Muscle layer of colon (tissue), 2 donors: ENCODE data around the gene ZNF560.
A peak's percentile ranks its signal among the peaks of the same experiment; 100 is the strongest.

Experiments used
- H3K27ac ChIP-seq: one replicate; pipeline ENCODE4 v1.7.0; 2013; ENCODE audit warnings: low read depth, mild to moderate bottlenecking, low read length, moderate library complexity
- H3K27me3 ChIP-seq, 2 donors: one replicate each; pipeline ENCODE4 v1.7.0; 2013; ENCODE audit warnings: low read length in 2 of 2, mild to moderate bottlenecking in 2 of 2; ENCODE audit not compliant: insufficient read depth in 2 of 2, control insufficient read depth in 1 of 2
- H3K36me3 ChIP-seq: one replicate; pipeline ENCODE4 v1.7.0; 2013; ENCODE audit warnings: mild to moderate bottlenecking, low read length; ENCODE audit not compliant: insufficient read depth
- H3K4me1 ChIP-seq: one replicate; pipeline ENCODE4 v1.7.0; 2013; ENCODE audit warnings: mild to moderate bottlenecking, low read length; ENCODE audit not compliant: insufficient read depth
- H3K4me3 ChIP-seq, 2 donors: one replicate each; pipeline ENCODE4 v1.7.0; 2013; ENCODE audit warnings: low read length in 2 of 2, low read depth in 1 of 2, mild to moderate bottlenecking in 1 of 2, moderate library complexity in 1 of 2
- H3K9ac ChIP-seq: one replicate; pipeline ENCODE4 v1.7.0; 2013; ENCODE audit warnings: low read length
- H3K9me3 ChIP-seq: one replicate; pipeline ENCODE4 v1.7.0; 2013; ENCODE audit warnings: mild to moderate bottlenecking, low read length
- donor health status: abdominal sarcoma.
- donor health status: Adenocarcinoma of cecum.

ZNF560 gene

GRCh38 chr19:9500796-9501195 lies 2.4 kb upstream of the ZNF560 start:
- no peaks in the 10 kb centered on the region for H3K36me3 ChIP-seq
- no peak overlapping the region for H3K4me3 ChIP-seq
- peaks cover 0 to 5% of the 10 kb centered on the region in 2 donors for H3K27me3 ChIP-seq
- H3K27ac ChIP-seq = no peak overlapping the region
- no peak overlapping the region for H3K9ac ChIP-seq
- H3K4me1 ChIP-seq = no peaks in the 10 kb centered on the region
- H3K9me3 ChIP-seq = peaks cover 19% of the 10 kb centered on the region

GRCh38 chr19:9494096-9494495 lies 4.3 kb downstream of the ZNF560 start:
- no peak overlapping the region for H3K4me3 ChIP-seq
- no peaks in the 10 kb centered on the region for H3K36me3 ChIP-seq
- peaks cover 13% of the 10 kb centered on the region for H3K9me3 ChIP-seq
- H3K9ac ChIP-seq = no peak overlapping the region
- no peaks in the 10 kb centered on the region for H3K4me1 ChIP-seq
- H3K27ac ChIP-seq = no peak overlapping the region
- peaks cover 0 to 5% of the 10 kb centered on the region in 2 donors for H3K27me3 ChIP-seq

- H3K9ac ChIP-seq = no peak overlapping the region
- no peak overlapping the region for H3K4me3 ChIP-seq
- no peak overlapping the region for H3K27ac ChIP-seq
- no peaks in the 10 kb centered on the region for H3K36me3 ChIP-seq
- H3K9me3 ChIP-seq = peaks cover 9% of the 10 kb centered on the region
- no peaks in the 10 kb centered on the region for H3K4me1 ChIP-seq
- H3K27me3 ChIP-seq = no peaks in the 10 kb centered on the region
Observed at GRCh38 chr19:9487016-9487415, 11.4 kb downstream of the ZNF560 start.

- Histone ChIP-seq H3K9ac (no peak overlapping the region), H3K36me3 (no peaks in the 10 kb centered on the region), H3K9me3 (peaks cover 9% of the 10 kb centered on the region), H3K4me3 (no peak overlapping the region), H3K27me3 (no peaks in the 10 kb centered on the region), H3K4me1 (no peaks in the 10 kb centered on the region), H3K27ac (no peak overlapping the region)
Observed at GRCh38 chr19:9485140-9485539, 13.3 kb downstream of the ZNF560 start.

- no peaks in the 10 kb centered on the region for H3K9me3 ChIP-seq
- H3K27me3 ChIP-seq = no peaks in the 10 kb centered on the region
- no peak overlapping the region for H3K9ac ChIP-seq
- H3K4me1 ChIP-seq = no peaks in the 10 kb centered on the region
- no peaks in the 10 kb centered on the region for H3K36me3 ChIP-seq
- no peak overlapping the region for H3K27ac ChIP-seq
- H3K4me3 ChIP-seq = no peak overlapping the region
Observed at GRCh38 chr19:9474975-9475374, 23.4 kb downstream of the ZNF560 start.

- no peaks in the 10 kb centered on the region for H3K4me1 ChIP-seq
- no peak overlapping the region for H3K27ac ChIP-seq
- H3K4me3 ChIP-seq = no peak overlapping the region
- H3K27me3 ChIP-seq = no peaks in the 10 kb centered on the region
- no peak overlapping the region for H3K9ac ChIP-seq
- peaks cover 6% of the 10 kb centered on the region for H3K9me3 ChIP-seq
- H3K36me3 ChIP-seq = no peaks in the 10 kb centered on the region
Observed at GRCh38 chr19:9467161-9467560, 31.3 kb downstream of the ZNF560 start.

- Histone ChIP-seq H3K4me3 (no peak overlapping the region), H3K36me3 (no peaks in the 10 kb centered on the region), H3K27me3 (no peaks in the 10 kb centered on the region), H3K9ac (no peak overlapping the region), H3K9me3 (peaks cover 5% of the 10 kb centered on the region), H3K27ac (no peak overlapping the region), H3K4me1 (no peaks in the 10 kb centered on the region)
Observed at GRCh38 chr19:9461938-9462337, 36.5 kb downstream of the ZNF560 start.

- no peaks in the 10 kb centered on the region for H3K36me3 ChIP-seq
- H3K27me3 ChIP-seq = no peaks in the 10 kb centered on the region
Observed at GRCh38 chr19:9456018-9456689, 42.3 kb downstream of the ZNF560 start.

GRCh38 chr19:9453953-9454352 lies 44.5 kb downstream of the ZNF560 start:
- Histone ChIP-seq H3K27ac (no peak overlapping the region), H3K4me1 (no peaks in the 10 kb centered on the region), H3K4me3 (no peak overlapping the region), H3K36me3 (no peaks in the 10 kb centered on the region), H3K9me3 (no peaks in the 10 kb centered on the region), H3K9ac (no peak overlapping the region), H3K27me3 (no peaks in the 10 kb centered on the region)

More at GRCh38 chr19:9456018-9456689, 42.3 kb downstream of the ZNF560 start:
- Histone ChIP-seq H3K9me3 (no peaks in the 10 kb centered on the region), H3K9ac (no peak overlapping the region), H3K27ac (no peak overlapping the region), H3K4me3 (no peak overlapping the region), H3K4me1 (no peaks in the 10 kb centered on the region)

- H3K9me3 ChIP-seq = peaks cover 14% of the 10 kb centered on the region
Observed at GRCh38 chr19:9445037-9445436, 53.4 kb downstream of the ZNF560 start.

GRCh38 chr19:9436358-9436757 lies 62.1 kb downstream of the ZNF560 start:
- H3K4me1 ChIP-seq = peaks cover 20% of the 10 kb centered on the region
- peak overlapping the region; percentile 86 to 88 for H3K4me3 ChIP-seq
- H3K27ac ChIP-seq = no peak overlapping the region
- H3K9me3 ChIP-seq = no peaks in the 10 kb centered on the region
- peaks cover 17% of the 10 kb centered on the region for H3K36me3 ChIP-seq
- H3K9ac ChIP-seq = no peak overlapping the region
- no peaks in the 10 kb centered on the region for H3K27me3 ChIP-seq

More at GRCh38 chr19:9445037-9445436, 53.4 kb downstream of the ZNF560 start:
- no peak overlapping the region for H3K4me3 ChIP-seq
- H3K36me3 ChIP-seq = no peaks in the 10 kb centered on the region
- H3K9ac ChIP-seq = no peak overlapping the region
- H3K27me3 ChIP-seq = no peaks in the 10 kb centered on the region
- H3K27ac ChIP-seq = no peak overlapping the region
- no peaks in the 10 kb centered on the region for H3K4me1 ChIP-seq
